Endodermal cell (in vitro differentiated cells): ENCODE data around the gene TENT5D. TPM values are rescaled to one million over a fixed set of nuclear protein-coding genes. Genes with fewer than 3 reads are reported as not detected.

Experiments
- DNase-seq: peaks from one replicate; pipeline ENCODE4 v3.0.0-alpha.2; 2017
- H3K27ac ChIP-seq: 2 replicates; pipeline ENCODE4 v1.5.1; 2013; ENCODE audit warnings: mild to moderate bottlenecking, low read depth, low read length, moderate library complexity
- H3K27me3 ChIP-seq: 2 replicates; pipeline ENCODE4 v1.6.1; 2013; ENCODE audit warnings: mild to moderate bottlenecking, low read length, moderate library complexity; ENCODE audit not compliant: insufficient read depth, control insufficient read depth, poor library complexity, severe bottlenecking
- H3K36me3 ChIP-seq: 2 replicates; pipeline ENCODE4 v1.7.0; 2013; ENCODE audit warnings: mild to moderate bottlenecking, low read length, moderate library complexity; ENCODE audit not compliant: control insufficient read depth, insufficient read depth
- H3K4me1 ChIP-seq: one replicate; pipeline ENCODE4 v1.7.0; 2013; ENCODE audit warnings: low read length; ENCODE audit not compliant: control insufficient read depth, insufficient read depth
- H3K4me3 ChIP-seq: 2 replicates; pipeline ENCODE4 v1.5.1; 2013; ENCODE audit warnings: mild to moderate bottlenecking, low read length, moderate library complexity
- H3K9ac ChIP-seq: 2 replicates; pipeline ENCODE4 v1.6.1; 2013; ENCODE audit warnings: mild to moderate bottlenecking, low read length, moderate library complexity; ENCODE audit not compliant: poor library complexity, severe bottlenecking; ENCODE audit errors: extremely low read depth
- H3K9me3 ChIP-seq: 2 replicates; pipeline ENCODE4 v1.6.1; 2013; ENCODE audit warnings: mild to moderate bottlenecking, low read length, moderate library complexity; ENCODE audit not compliant: control insufficient read depth
- H3K27ac Mint-ChIP-seq: 2 replicates; pipeline ENCODE4 v1.8.0; 2020; ENCODE audit warnings: mixed read lengths
- H3K27me3 Mint-ChIP-seq: 2 replicates; pipeline ENCODE4 v1.8.0; 2021; ENCODE audit warnings: mild to moderate bottlenecking, mixed read lengths; ENCODE audit not compliant: insufficient read depth
- H3K36me3 Mint-ChIP-seq: 2 replicates; pipeline ENCODE4 v1.8.0; 2020; ENCODE audit warnings: low read depth, mixed read lengths
- H3K4me1 Mint-ChIP-seq: 2 replicates; pipeline ENCODE4 v1.8.0; 2020; ENCODE audit warnings: mixed read lengths
- H3K4me3 Mint-ChIP-seq: 2 replicates; pipeline ENCODE4 v1.8.0; 2020; ENCODE audit warnings: mild to moderate bottlenecking, moderate library complexity, mixed read lengths
- H3K9me3 Mint-ChIP-seq: 2 replicates; pipeline ENCODE4 v1.8.0; 2020; ENCODE audit warnings: mild to moderate bottlenecking, mixed read lengths
- CTCF ChIP-seq: fragments of 200-600 bp; sonication (generic); conservative IDR thresholded peaks from 2 replicates; pipeline ENCODE4 v1.5.0; 2021; ENCODE audit warnings: antibody characterized with exemption, mild to moderate bottlenecking
- WGBS, 2 experiments: methylation state at CpG; one replicate each; pipeline versions ENCODE4 v1.1.5 to v1.1.7; 2013; ENCODE audit warnings: missing lambda C conversion rate in 2 of 2, mixed read lengths in 1 of 2; ENCODE audit not compliant: insufficient coverage in 1 of 2, insufficient read length in 1 of 2; 5-methylcytosine and 5-hydroxymethylcytosine counted together
- total RNA-seq, 2 donors: library from RNA; stranded (reverse); fragmentation: NEBNext Ultra II Directional in 1 of 2; extraction: Animal tissue kit (Norgen Biotek cat#: 25700) in 1 of 2; gene quantifications; 2 replicates in 1 of 2; 3 replicates in 1 of 2; pipeline ENCODE4 v1.2.1, GENCODE V29; 2021

The TENT5D gene
- total RNA-seq, 2 donors from 2014 or later = 0.11 TPM; not detected in 1

- H3K4me1 ChIP-seq = no peaks in the 10 kb centered on the region
- no peaks in the 10 kb centered on the region for H3K36me3 Mint-ChIP-seq
- H3K4me1 Mint-ChIP-seq = no peaks in the 10 kb centered on the region
- no peak overlapping the region for H3K4me3 ChIP-seq
- no peak overlapping the region for H3K27ac Mint-ChIP-seq
- H3K27ac ChIP-seq = no peak overlapping the region
- H3K9ac ChIP-seq = no peak overlapping the region
- peaks cover 33% of the 10 kb centered on the region for H3K9me3 ChIP-seq
- H3K4me3 Mint-ChIP-seq = no peak overlapping the region
- TF ChIP-seq CTCF = no peak
- no peaks in the 10 kb centered on the region for H3K27me3 Mint-ChIP-seq
- no peaks in the 10 kb centered on the region for H3K27me3 ChIP-seq
- DNase-seq = no peak
- no peaks in the 10 kb centered on the region for H3K36me3 ChIP-seq
- H3K9me3 Mint-ChIP-seq = peaks cover 94% of the 10 kb centered on the region
Observed at GRCh38 chrX:80471582-80471981, 51.3 kb downstream of the TENT5D start.

DNA sequence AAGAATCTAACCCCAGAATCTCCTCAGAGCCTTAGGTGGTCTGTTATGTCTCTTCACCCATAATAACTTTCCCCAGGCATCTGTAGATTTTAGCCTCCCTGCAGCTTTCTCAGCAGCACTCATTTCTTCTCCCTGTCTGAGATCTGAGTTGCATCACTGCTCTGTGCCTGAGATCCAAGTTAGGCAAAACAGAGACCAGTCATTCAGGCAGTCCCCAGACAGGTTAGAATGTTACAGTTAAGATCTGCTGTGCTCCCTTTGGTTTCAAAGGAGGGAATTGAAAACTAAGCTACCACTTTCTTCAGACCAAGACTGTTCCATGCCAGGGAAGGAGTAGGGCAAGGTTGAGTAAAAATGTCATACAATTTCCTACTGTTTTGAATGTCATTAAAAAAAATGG is 65.3 kb downstream of the TENT5D start:
- TF ChIP-seq CTCF = no peak
- Histone ChIP-seq H3K4me1 (no peaks in the 10 kb centered on the region), H3K4me3 (no peak overlapping the region), H3K27ac (no peak overlapping the region), H3K9me3 (peaks cover 19% of the 10 kb centered on the region), H3K9ac (no peak overlapping the region), H3K27me3 (no peaks in the 10 kb centered on the region), H3K36me3 (no peaks in the 10 kb centered on the region)
- H3K9me3 Mint-ChIP-seq = peaks cover 84% of the 10 kb centered on the region
- H3K4me1 Mint-ChIP-seq = no peaks in the 10 kb centered on the region
- no peak for DNase-seq
- H3K4me3 Mint-ChIP-seq = no peak overlapping the region
- H3K27ac Mint-ChIP-seq = no peak overlapping the region
- H3K36me3 Mint-ChIP-seq = no peaks in the 10 kb centered on the region
- no peaks in the 10 kb centered on the region for H3K27me3 Mint-ChIP-seq

DNA sequence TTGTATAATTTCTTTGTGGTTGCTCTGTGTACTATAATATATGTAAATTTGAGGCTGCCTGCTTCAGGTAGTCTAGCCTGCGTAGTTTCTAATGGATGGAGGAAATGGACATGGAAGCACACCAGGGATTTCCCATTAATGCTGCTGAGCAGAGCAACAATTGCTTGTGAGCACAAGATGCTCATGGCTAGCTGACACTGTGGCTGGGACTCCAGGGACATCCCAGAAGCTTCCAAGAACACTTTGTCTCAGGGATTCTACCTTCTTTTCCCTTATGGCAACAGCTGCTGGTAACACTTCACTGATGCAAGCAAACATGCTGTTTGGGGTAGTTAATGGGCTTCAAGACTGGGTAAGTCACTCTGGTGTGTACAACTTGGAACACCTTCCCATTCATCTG is 66.1 kb downstream of the TENT5D start:
- H3K36me3 Mint-ChIP-seq = no peaks in the 10 kb centered on the region
- no peak for TF ChIP-seq CTCF

More for the DNA sequence above, 66.1 kb downstream of the TENT5D start:
- H3K27me3 Mint-ChIP-seq = no peaks in the 10 kb centered on the region
- no peaks in the 10 kb centered on the region for H3K4me1 Mint-ChIP-seq
- Histone ChIP-seq H3K9ac (no peak overlapping the region), H3K9me3 (peaks cover 19% of the 10 kb centered on the region), H3K36me3 (no peaks in the 10 kb centered on the region), H3K27ac (no peak overlapping the region), H3K4me1 (no peaks in the 10 kb centered on the region), H3K27me3 (no peaks in the 10 kb centered on the region), H3K4me3 (no peak overlapping the region)
- no peak for DNase-seq
- H3K4me3 Mint-ChIP-seq = no peak overlapping the region
- 83% methylated on average over 1 of the region's 1 CpG; no CpG with 5 or more reads in 1 of the 2 experiments for WGBS, 2 experiments
- H3K27ac Mint-ChIP-seq = no peak overlapping the region
- H3K9me3 Mint-ChIP-seq = peaks cover 84% of the 10 kb centered on the region
